Measurements from ENCODE around the gene PLA2G6. TPM values are rescaled to one million over a fixed set of nuclear protein-coding genes. Genes with fewer than 3 reads are reported as not detected.

Gene PLA2G6
- polyA plus RNA-seq, 2 of the 4 experiments (the other 2 are of a cell fraction): 7.4 to 7.6 TPM

DNA sequence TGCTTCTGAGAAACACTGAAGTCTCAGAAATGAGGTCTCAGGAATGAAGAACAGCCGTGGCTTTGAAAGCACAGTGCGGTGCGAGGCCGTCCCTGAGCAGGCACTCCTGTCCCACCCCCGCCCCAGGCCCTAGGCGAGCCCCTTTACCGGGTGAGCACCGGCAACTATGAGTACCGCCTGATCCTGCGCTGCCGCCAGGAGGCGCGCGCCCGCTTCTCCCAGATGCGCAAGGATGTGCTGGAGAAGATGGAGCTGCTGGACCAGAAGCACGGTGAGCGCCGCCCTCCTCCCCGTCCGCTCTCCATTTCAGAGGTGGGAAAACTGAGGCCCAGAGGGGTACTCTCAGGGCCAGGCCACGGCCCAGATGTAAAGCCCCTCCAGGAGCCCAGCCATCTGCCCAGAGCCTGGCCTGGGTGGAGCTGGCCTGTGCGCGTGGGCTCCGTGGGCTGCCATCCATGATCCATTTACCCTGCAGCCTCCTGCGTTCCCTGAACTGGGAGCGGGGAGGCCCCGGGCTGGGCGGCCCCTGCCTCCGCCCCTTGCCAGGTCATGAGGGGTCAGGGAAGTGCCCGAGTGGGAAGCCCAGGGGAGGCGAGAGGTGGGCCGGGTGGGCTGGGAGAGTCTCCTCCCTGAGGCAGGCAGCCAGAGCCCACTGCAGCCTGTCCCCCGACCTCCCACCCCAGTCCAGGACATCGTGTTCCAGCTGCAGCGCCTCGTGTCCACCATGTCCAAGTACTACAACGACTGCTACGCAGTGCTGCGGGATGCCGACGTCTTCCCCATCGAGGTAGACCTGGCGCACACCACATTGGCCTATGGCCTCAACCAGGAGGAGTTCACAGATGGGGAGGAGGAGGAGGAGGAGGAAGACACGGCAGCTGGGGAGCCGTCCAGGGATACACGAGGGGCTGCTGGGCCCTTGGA is 107.2 kb downstream of the PLA2G6 start (continued):
- TF ChIP-seq, protein P1, sequence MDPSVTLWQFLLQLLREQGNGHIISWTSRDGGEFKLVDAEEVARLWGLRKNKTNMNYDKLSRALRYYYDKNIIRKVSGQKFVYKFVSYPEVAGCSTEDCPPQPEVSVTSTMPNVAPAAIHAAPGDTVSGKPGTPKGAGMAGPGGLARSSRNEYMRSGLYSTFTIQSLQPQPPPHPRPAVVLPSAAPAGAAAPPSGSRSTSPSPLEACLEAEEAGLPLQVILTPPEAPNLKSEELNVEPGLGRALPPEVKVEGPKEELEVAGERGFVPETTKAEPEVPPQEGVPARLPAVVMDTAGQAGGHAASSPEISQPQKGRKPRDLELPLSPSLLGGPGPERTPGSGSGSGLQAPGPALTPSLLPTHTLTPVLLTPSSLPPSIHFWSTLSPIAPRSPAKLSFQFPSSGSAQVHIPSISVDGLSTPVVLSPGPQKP (IDR thresholded peaks at IDR 0.05; ENCODE audit: low read depth, low read length): no peak
- TF ChIP-seq, protein P2, sequence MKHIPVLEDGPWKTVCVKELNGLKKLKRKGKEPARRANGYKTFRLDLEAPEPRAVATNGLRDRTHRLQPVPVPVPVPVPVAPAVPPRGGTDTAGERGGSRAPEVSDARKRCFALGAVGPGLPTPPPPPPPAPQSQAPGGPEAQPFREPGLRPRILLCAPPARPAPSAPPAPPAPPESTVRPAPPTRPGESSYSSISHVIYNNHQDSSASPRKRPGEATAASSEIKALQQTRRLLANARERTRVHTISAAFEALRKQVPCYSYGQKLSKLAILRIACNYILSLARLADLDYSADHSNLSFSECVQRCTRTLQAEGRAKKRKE (CRISPR knock-in tag; IDR thresholded peaks at IDR 0.05; ENCODE audit: low read depth): no peak

DNA sequence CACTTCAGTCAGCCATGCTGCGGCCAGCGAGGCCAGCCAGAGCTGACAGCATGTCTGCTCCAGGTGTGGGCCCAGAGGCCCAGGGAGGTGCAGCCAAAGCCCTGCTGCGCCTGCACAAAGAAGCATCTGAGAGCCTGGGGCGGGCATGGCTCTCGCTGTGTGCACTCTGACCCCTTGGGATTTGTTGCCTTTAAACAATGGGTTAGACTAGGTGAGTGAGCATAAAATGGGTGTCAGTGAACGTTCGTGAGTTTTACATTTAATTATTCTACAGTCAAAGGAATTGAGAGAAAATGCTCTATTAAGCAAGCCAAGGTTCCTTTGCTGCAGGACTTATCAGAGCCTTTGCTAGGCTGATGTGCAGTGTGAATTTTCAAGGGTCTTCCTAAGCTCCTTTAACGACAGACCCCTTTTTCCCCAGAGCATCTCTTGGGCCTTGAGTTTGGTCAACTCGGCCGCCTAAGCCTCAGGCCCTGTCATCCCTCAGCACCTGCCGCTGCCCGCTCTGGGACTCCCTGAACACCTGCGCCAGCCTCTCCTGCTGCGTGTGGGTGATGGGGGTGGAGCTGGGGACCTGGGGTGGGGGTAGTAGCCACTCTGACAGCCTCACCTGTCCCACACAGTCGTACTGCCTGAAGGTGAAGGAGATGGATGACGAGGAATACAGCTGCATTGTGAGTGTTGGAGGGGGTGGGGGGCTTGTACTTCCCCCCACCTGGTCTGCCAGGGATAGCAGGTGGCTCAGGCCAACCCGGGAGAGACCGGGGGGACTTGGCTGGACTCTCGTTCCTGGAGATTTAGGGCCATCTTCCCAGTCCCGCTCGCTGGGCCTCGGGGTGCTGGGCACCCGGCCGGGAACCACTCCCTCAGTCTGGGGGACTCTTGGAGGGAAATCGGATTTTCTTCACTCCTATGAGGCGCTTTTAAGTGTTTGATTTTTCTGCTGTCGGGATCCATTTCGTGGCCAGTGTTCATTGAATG is 108.2 kb downstream of the PLA2G6 start:
- ATAC-seq (no peak), FAIRE-seq (no peak), DNase-seq (ENCODE audit: low read depth in 1 of 2, low spot score in 1 of 2) (no peak)
- ChIA-PET CTCF (interaction anchor here (0.5 to 2.2 kb wide), 3 partner anchors 21 to 254 kb away, joined by 3 to 9 read pairs (median 4); no protein-coding TSS in a partner anchor), POLR2A (no interaction called here)
- 91% methylated on average over 19 of the region's 28 CpGs for WGBS (ENCODE audit: missing lambda C conversion rate)
- H3K4me2 ChIP-seq: no peak overlapping the region
- H3K4me3 ChIP-seq: no peak overlapping the region
- TF ChIP-seq NR3C1 (IDR thresholded peaks at IDR 0.05) (no peak), CHD4 (IDR thresholded peaks at IDR 0.05; ENCODE audit: borderline replicate concordance) (no peak), MAFK (IDR thresholded peaks at IDR 0.05; ENCODE audit: partially characterized antibody) (no peak), MAZ (IDR thresholded peaks at IDR 0.05; ENCODE audit: borderline replicate concordance, low read depth, low read length) (no peak), HEYL (CRISPR knock-in tag; IDR thresholded peaks at IDR 0.05) (no peak), FOXS1 (CRISPR knock-in tag; IDR thresholded peaks at IDR 0.05) (no peak), SREBF2 (IDR thresholded peaks at IDR 0.05) (no peak)
- TF ChIP-seq, protein P3, sequence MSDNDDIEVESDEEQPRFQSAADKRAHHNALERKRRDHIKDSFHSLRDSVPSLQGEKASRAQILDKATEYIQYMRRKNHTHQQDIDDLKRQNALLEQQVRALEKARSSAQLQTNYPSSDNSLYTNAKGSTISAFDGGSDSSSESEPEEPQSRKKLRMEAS (IDR thresholded peaks at IDR 0.05): no peak
- TF ChIP-seq, protein P2 (CRISPR knock-in tag; IDR thresholded peaks at IDR 0.05; ENCODE audit: low read depth): no peak
- no peaks in the 10 kb centered on the region for H3K9me3 ChIP-seq
- H3K4me1 ChIP-seq: no peaks in the 10 kb centered on the region
- H3K27ac ChIP-seq: no peak overlapping the region

DNA sequence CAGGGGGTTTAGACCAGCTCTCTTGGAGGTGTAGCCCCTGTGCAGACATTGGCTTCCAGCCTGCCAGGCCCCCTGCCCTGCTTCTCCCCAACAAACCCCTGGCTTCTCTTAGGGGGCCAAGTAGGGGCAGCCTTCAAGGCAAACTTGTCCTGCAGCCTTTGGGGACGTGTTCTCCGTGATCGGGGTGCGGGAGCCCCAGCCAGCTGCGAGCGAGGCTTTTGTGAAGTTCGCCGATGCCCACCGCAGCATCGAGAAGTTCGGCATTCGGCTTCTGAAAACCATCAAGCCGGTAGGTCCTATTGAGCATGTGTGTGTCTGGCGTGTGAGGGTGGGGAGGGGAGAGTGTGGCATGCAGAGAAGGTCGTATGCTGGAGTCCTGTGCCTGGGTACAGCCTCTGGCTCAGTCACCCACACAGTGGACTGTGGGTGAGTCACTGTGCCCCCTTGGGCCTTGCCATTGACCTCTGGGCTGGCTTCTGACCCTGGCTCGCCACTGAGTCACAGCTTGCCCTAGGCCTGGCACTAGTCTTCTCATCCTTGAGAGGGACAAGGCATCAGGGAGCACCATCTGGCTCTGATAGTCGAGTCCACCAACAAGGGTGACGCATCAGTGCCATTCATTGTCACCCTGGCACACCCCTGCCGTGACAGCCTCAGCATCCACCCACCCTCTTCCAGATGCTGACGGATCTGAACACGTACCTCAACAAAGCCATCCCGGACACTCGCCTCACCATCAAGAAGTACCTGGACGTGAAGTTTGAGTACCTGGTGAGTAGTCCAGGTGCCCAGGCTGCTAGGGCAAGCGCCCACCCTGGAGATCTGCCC is 109.1 kb downstream of the PLA2G6 start:
- TF ChIP-seq BHLHE40 (IDR thresholded peaks at IDR 0.05; ENCODE audit: low read depth, low read length): no peak
- no peak for TF ChIP-seq MAFK (IDR thresholded peaks at IDR 0.05; ENCODE audit: partially characterized antibody)
- no peak for TF ChIP-seq HEYL (CRISPR knock-in tag; IDR thresholded peaks at IDR 0.05)
- TF ChIP-seq FOXS1 (CRISPR knock-in tag; IDR thresholded peaks at IDR 0.05): no peak
- CTCF ChIA-PET: interaction anchor here (1.2 to 2.2 kb wide), 4 partner anchors 20 to 499 kb away, joined by 3 to 9 read pairs (median 4); no protein-coding TSS in a partner anchor
- Histone ChIP-seq H3K27ac (no peak overlapping the region), H3K4me1 (no peaks in the 10 kb centered on the region), H3K4me2 (no peak overlapping the region), H3K9me3 (no peaks in the 10 kb centered on the region), H3K4me3 (no peak overlapping the region)
- ATAC-seq (no peak), DNase-seq (ENCODE audit: low read depth in 1 of 2, low spot score in 1 of 2) (no peak), FAIRE-seq (no peak)
- POLR2A ChIA-PET: interaction anchor here (0.7 kb wide), 1 partner anchor 17 kb away, joined by 4 read pairs; no protein-coding TSS in a partner anchor
- 89% methylated on average over 7 of the region's 25 CpGs for WGBS (ENCODE audit: missing lambda C conversion rate)
